ENCODE data around the gene ALCAM. TPM values are rescaled to one million over a fixed set of nuclear protein-coding genes. Genes with fewer than 3 reads are reported as not detected.
A peak's percentile ranks its signal among the peaks of the same experiment; 100 is the strongest.

The ALCAM gene
- 18.9 TPM for total RNA-seq (2013)
- 1 to 10 TPM; 7.1 to 8.0 (median 7.9) TPM for polyA plus RNA-seq
- 9.1 and 11.6 TPM in 2 replicates for polyA minus RNA-seq
- 59.6 to 871 (median 80.7) reads per million in 11 experiments for total RNA-seq

- WGBS (ENCODE audit: insufficient coverage) = under 1% methylated on average over 33 of the region's 48 CpGs
- DNase-seq = peak; percentile 88 to 90 (median 88)
- Histone ChIP-seq H3K36me3 (replicated peaks in 1 of 2; ENCODE audit: control insufficient read depth in 1 of 2, insufficient read depth in 2 of 2, low read length in 2 of 2) (no peaks in the 10 kb centered on the region), H3K9me3 (replicated peaks in 1 of 2; ENCODE audit: control insufficient read depth in 1 of 2, insufficient read depth in 1 of 2, low read length in 2 of 2) (no peaks in the 10 kb centered on the region), H3K9ac (ENCODE audit: insufficient read depth, low read length, poor library complexity, severe bottlenecking) (peak within 1 kb of the TSS; percentile 84), H3K4me3 (replicated peaks in 1 of 3; ENCODE audit: low read depth in 2 of 3, low read length in 3 of 3) (peak within 1 kb of the TSS; percentile 55 to 79 (median 73)), H2AFZ (ENCODE audit: insufficient read depth, low read depth, low read length, poor library complexity, severe bottlenecking) (peak within 1 kb of the TSS; percentile 87), H4K20me1 (ENCODE audit: insufficient read depth, low read length) (no peaks in the 10 kb centered on the region), H3K4me1 (ENCODE audit: control insufficient read depth in 1 of 2, insufficient read depth in 2 of 2, low read length in 2 of 2) (peaks cover 28 to 42% of the 10 kb centered on the region in 2 donors), H3K27ac (ENCODE audit: low read depth in 1 of 2, low read length in 2 of 2) (peak within 1 kb of the TSS; percentile 96 to 98), H3K4me2 (replicated peaks; ENCODE audit: extremely low read depth, low read length, poor library complexity, severe bottlenecking) (peak within 1 kb of the TSS; percentile 84), H3K27me3 (ENCODE audit: control insufficient read depth in 2 of 2, insufficient read depth in 2 of 2, low read length in 2 of 2) (no peaks in the 10 kb centered on the region), H3K79me2 (ENCODE audit: insufficient read depth, low read length) (peaks cover 28% of the 10 kb centered on the region)
- Mint-ChIP-seq H3K4me1 (peaks cover 34% of the 10 kb centered on the region), H3K4me3 (peak within 1 kb of the TSS; percentile 92 to 97), H3K9me3 (peaks cover 0 to 3% (median 0%) of the 10 kb centered on the region in 7 donors), H3K36me3 (no peaks in the 10 kb centered on the region), H3K27ac (peak within 1 kb of the TSS; percentile 98 to 100 (median 99)), H3K27me3 (ENCODE audit: low read depth in 3 of 3) (peaks cover 0 to 12% (median 11%) of the 10 kb centered on the region in 3 donors)
- TF ChIP-seq, protein P1, sequence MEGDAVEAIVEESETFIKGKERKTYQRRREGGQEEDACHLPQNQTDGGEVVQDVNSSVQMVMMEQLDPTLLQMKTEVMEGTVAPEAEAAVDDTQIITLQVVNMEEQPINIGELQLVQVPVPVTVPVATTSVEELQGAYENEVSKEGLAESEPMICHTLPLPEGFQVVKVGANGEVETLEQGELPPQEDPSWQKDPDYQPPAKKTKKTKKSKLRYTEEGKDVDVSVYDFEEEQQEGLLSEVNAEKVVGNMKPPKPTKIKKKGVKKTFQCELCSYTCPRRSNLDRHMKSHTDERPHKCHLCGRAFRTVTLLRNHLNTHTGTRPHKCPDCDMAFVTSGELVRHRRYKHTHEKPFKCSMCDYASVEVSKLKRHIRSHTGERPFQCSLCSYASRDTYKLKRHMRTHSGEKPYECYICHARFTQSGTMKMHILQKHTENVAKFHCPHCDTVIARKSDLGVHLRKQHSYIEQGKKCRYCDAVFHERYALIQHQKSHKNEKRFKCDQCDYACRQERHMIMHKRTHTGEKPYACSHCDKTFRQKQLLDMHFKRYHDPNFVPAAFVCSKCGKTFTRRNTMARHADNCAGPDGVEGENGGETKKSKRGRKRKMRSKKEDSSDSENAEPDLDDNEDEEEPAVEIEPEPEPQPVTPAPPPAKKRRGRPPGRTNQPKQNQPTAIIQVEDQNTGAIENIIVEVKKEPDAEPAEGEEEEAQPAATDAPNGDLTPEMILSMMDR (IDR thresholded peaks at IDR 0.05) = peak; percentile 41
- intact Hi-C loops (cut with micrococcal nuclease) = loop anchor here in 1 of 2 donors (5.0 to 10.0 kb wide), 2 partner anchors 34 to 52 kb away; no protein-coding TSS in a partner anchor
Observed at GRCh38 chr3:105366326-105367062, at the start of gene ALCAM. Gene ALCAM (plus strand): TSS chr3:105366909.

DNA sequence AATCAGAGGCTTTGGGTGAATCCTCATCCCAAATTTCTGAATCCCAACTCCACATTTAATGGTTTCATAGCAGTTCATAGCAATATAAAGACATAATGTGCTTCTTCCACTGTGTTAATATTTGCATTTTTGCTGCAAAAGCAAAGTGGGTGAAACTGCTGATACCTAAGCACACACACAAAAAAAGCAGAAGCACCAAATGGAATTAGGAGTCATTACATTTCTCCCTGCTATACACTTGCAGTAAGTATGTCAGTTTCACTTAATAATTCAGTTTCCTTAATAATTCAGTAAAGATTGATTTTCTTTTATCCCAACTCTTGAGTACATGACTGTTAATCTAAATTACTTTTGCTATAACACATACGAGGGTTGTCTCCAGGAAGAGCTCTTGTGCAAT, 48.9 kb upstream of the ALCAM start:
- intact Hi-C loops (cut with micrococcal nuclease) = loop anchor here in 1 of 2 donors (10.0 kb wide), 1 partner anchor 47 kb away; the partner anchor contains the start of gene ALCAM
- H3K4me1 Mint-ChIP-seq = peaks cover 3% of the 10 kb centered on the region
- Histone ChIP-seq H3K36me3 (replicated peaks in 1 of 2; ENCODE audit: control insufficient read depth in 1 of 2, insufficient read depth in 2 of 2, low read length in 2 of 2) (no peaks in the 10 kb centered on the region), H3K9me3 (replicated peaks in 1 of 2; ENCODE audit: control insufficient read depth in 1 of 2, insufficient read depth in 1 of 2, low read length in 2 of 2) (no peaks in the 10 kb centered on the region), H3K4me2 (replicated peaks; ENCODE audit: extremely low read depth, low read length, poor library complexity, severe bottlenecking) (no peak overlapping the region), H3K4me3 (replicated peaks in 1 of 3; ENCODE audit: low read depth in 2 of 3, low read length in 3 of 3) (no peak overlapping the region), H4K20me1 (ENCODE audit: insufficient read depth, low read length) (no peaks in the 10 kb centered on the region), H3K27ac (ENCODE audit: low read depth in 1 of 2, low read length in 2 of 2) (no peak overlapping the region), H3K4me1 (ENCODE audit: control insufficient read depth in 1 of 2, insufficient read depth in 2 of 2, low read length in 2 of 2) (no peaks in the 10 kb centered on the region), H2AFZ (ENCODE audit: insufficient read depth, low read depth, low read length, poor library complexity, severe bottlenecking) (no peak overlapping the region), H3K79me2 (ENCODE audit: insufficient read depth, low read length) (no peaks in the 10 kb centered on the region), H3K9ac (ENCODE audit: insufficient read depth, low read length, poor library complexity, severe bottlenecking) (no peak overlapping the region), H3K27me3 (ENCODE audit: control insufficient read depth in 2 of 2, insufficient read depth in 2 of 2, low read length in 2 of 2) (no peaks in the 10 kb centered on the region)
- H3K4me3 Mint-ChIP-seq = no peak overlapping the region
- no peak for DNase-seq
- TF ChIP-seq, protein P1 (IDR thresholded peaks at IDR 0.05) = no peak
- H3K27me3 Mint-ChIP-seq (ENCODE audit: low read depth in 3 of 3) = no peaks in the 10 kb centered on the region
- no peak overlapping the region for H3K27ac Mint-ChIP-seq
- no CpG with 5 or more reads among the region's 1 CpG for WGBS (ENCODE audit: insufficient coverage)
- no peaks in the 10 kb centered on the region for H3K36me3 Mint-ChIP-seq
- H3K9me3 Mint-ChIP-seq = peaks cover 0 to 6% (median 0%) of the 10 kb centered on the region in 7 donors

Measured in CD14-positive monocyte (primary cell).